ENCODE results near the gene ATP2B2.

The ATP2B2 gene

GRCh38 chr3:10489746-10490483 is 15.5 kb downstream of the ATP2B2 start:
- no peaks in the 10 kb centered on the region for H3K36me3 ChIP-seq (ENCODE audit: insufficient read depth, low read length)
- no peak for TF ChIP-seq CTCF (IDR thresholded peaks at IDR 0.05; ENCODE audit: borderline replicate concordance, extremely low read depth, low read length, poor library complexity, severe bottlenecking)
- DNase-seq (no peak), ATAC-seq (ENCODE audit: insufficient read depth, low read depth) (no peak)
- H3K4me1 ChIP-seq (ENCODE audit: insufficient read depth, low read length) = no peaks in the 10 kb centered on the region
- no peaks in the 10 kb centered on the region for H3K27me3 ChIP-seq (ENCODE audit: insufficient read depth, low read length, poor library complexity)
- no peak overlapping the region for H2AFZ ChIP-seq (ENCODE audit: low read depth, low read length)
- no peaks in the 10 kb centered on the region for H4K20me1 ChIP-seq (ENCODE audit: insufficient read depth, low read length)
- no peak overlapping the region for H3K4me2 ChIP-seq (ENCODE audit: insufficient read depth, low read length)
- no peak overlapping the region for H3K4me3 ChIP-seq (ENCODE audit: low read depth in 1 of 2, low read length in 2 of 2)
- H3K9me3 ChIP-seq (ENCODE audit: insufficient read depth, low read length, severe bottlenecking) = no peaks in the 10 kb centered on the region
- no peaks in the 10 kb centered on the region for H3K79me2 ChIP-seq (ENCODE audit: insufficient read depth, low read length)
- H3K9ac ChIP-seq (ENCODE audit: low read depth, low read length) = no peak overlapping the region
- no peak overlapping the region for H3K27ac ChIP-seq (ENCODE audit: low read length)

- Histone ChIP-seq H3K27ac (ENCODE audit: low read length) (no peak overlapping the region), H3K27me3 (ENCODE audit: insufficient read depth, low read length, poor library complexity) (no peaks in the 10 kb centered on the region), H3K4me3 (ENCODE audit: low read depth in 1 of 2, low read length in 2 of 2) (no peak overlapping the region), H3K9ac (ENCODE audit: low read depth, low read length) (no peak overlapping the region), H3K79me2 (ENCODE audit: insufficient read depth, low read length) (no peaks in the 10 kb centered on the region), H2AFZ (ENCODE audit: low read depth, low read length) (no peak overlapping the region), H3K9me3 (ENCODE audit: insufficient read depth, low read length, severe bottlenecking) (no peaks in the 10 kb centered on the region), H4K20me1 (ENCODE audit: insufficient read depth, low read length) (no peaks in the 10 kb centered on the region), H3K36me3 (ENCODE audit: insufficient read depth, low read length) (no peaks in the 10 kb centered on the region), H3K4me1 (ENCODE audit: insufficient read depth, low read length) (no peaks in the 10 kb centered on the region), H3K4me2 (ENCODE audit: insufficient read depth, low read length) (no peak overlapping the region)
- ATAC-seq (ENCODE audit: insufficient read depth, low read depth) (no peak), DNase-seq (no peak)
- TF ChIP-seq EZH2 (IDR thresholded peaks at IDR 0.05; ENCODE audit: borderline replicate concordance, low read depth, low read length, severe bottlenecking) = no peak
- no peak for TF ChIP-seq CTCF (IDR thresholded peaks at IDR 0.05; ENCODE audit: borderline replicate concordance, extremely low read depth, low read length, poor library complexity, severe bottlenecking)
Measured at GRCh38 chr3:10487988-10488633, 17.3 kb downstream of the ATP2B2 start.

GRCh38 chr3:10485806-10486205 is 19.6 kb downstream of the ATP2B2 start:
- Histone ChIP-seq H4K20me1 (ENCODE audit: insufficient read depth, low read length) (no peaks in the 10 kb centered on the region), H3K27ac (ENCODE audit: low read length) (no peak overlapping the region), H3K4me2 (ENCODE audit: insufficient read depth, low read length) (no peak overlapping the region), H3K4me1 (ENCODE audit: insufficient read depth, low read length) (no peaks in the 10 kb centered on the region), H3K9ac (ENCODE audit: low read depth, low read length) (no peak overlapping the region), H3K4me3 (ENCODE audit: low read depth in 1 of 2, low read length in 2 of 2) (no peak overlapping the region), H3K27me3 (ENCODE audit: insufficient read depth, low read length, poor library complexity) (no peaks in the 10 kb centered on the region), H2AFZ (ENCODE audit: low read depth, low read length) (no peak overlapping the region), H3K79me2 (ENCODE audit: insufficient read depth, low read length) (no peaks in the 10 kb centered on the region), H3K9me3 (ENCODE audit: insufficient read depth, low read length, severe bottlenecking) (no peaks in the 10 kb centered on the region), H3K36me3 (ENCODE audit: insufficient read depth, low read length) (no peaks in the 10 kb centered on the region)
- no peak for TF ChIP-seq CTCF (IDR thresholded peaks at IDR 0.05; ENCODE audit: borderline replicate concordance, extremely low read depth, low read length, poor library complexity, severe bottlenecking)
- no peak for TF ChIP-seq EZH2 (IDR thresholded peaks at IDR 0.05; ENCODE audit: borderline replicate concordance, low read depth, low read length, severe bottlenecking)
- ATAC-seq (ENCODE audit: insufficient read depth, low read depth) (no peak), DNase-seq (no peak)
